Stimulated activated CD4-positive, alpha-beta T cell treated with anti-CD3 and anti-CD28 coated beads, Interleukin-4, amount 100 ng/mL, for 1 hour (primary cell): ENCODE data around the gene NUTM2B.
"Not testable (repeated sequence)": the region's sequence is repeated elsewhere in the genome, so short reads cannot be mapped to it uniquely, and the experiment has no call there.

Experiments used
- DNase-seq: peaks from one replicate; pipeline ENCODE4 v3.0.0-alpha.2; 2020

The NUTM2B gene

GRCh38 chr10:79702927-79703326 is at the start of gene NUTM2B:
Gene NUTM2B (plus strand): TSS chr10:79703227. CDS start chr10:79703610, 383 bp downstream.
- DNase-seq, result not testable (repeated sequence)

- DNase-seq, result not testable (repeated sequence)
Measured at GRCh38 chr10:79663287-79663686, 39.7 kb upstream of the NUTM2B start.

- DNase-seq, result not testable (repeated sequence)
Measured at GRCh38 chr10:79664686-79665085, 38.3 kb upstream of the NUTM2B start.

- not testable (repeated sequence) for DNase-seq
Measured at GRCh38 chr10:79669248-79669788, 33.7 kb upstream of the NUTM2B start.

- not testable (repeated sequence) for DNase-seq
Measured at GRCh38 chr10:79674878-79675277, 28.1 kb upstream of the NUTM2B start.

GRCh38 chr10:79683026-79683883 is 19.8 kb upstream of the NUTM2B start:
- not testable (repeated sequence) for DNase-seq

- DNase-seq, result not testable (repeated sequence)
Measured at GRCh38 chr10:79683884-79684720, 18.9 kb upstream of the NUTM2B start.

GRCh38 chr10:79685044-79685685 is 17.9 kb upstream of the NUTM2B start:
- peak; percentile 48 for DNase-seq

GRCh38 chr10:79686595-79686994 is 16.4 kb upstream of the NUTM2B start:
- not testable (repeated sequence) for DNase-seq

- not testable (repeated sequence) for DNase-seq
Measured at GRCh38 chr10:79687406-79688150, 15.4 kb upstream of the NUTM2B start.

- DNase-seq, result not testable (repeated sequence)
Measured at GRCh38 chr10:79688798-79689197, 14.2 kb upstream of the NUTM2B start.

GRCh38 chr10:79696596-79696995 is 6.4 kb upstream of the NUTM2B start:
- not testable (repeated sequence) for DNase-seq

- not testable (repeated sequence) for DNase-seq
Measured at GRCh38 chr10:79697141-79697540, 5.9 kb upstream of the NUTM2B start.

GRCh38 chr10:79700381-79700944 is 2.6 kb upstream of the NUTM2B start:
- DNase-seq, result not testable (repeated sequence)

GRCh38 chr10:79707017-79707416 is 4.0 kb downstream of the NUTM2B start:
- not testable (repeated sequence) for DNase-seq

- not testable (repeated sequence) for DNase-seq
Measured at GRCh38 chr10:79714976-79715375, 11.9 kb downstream of the NUTM2B start.

- not testable (repeated sequence) for DNase-seq
Measured at GRCh38 chr10:79716917-79717579, 14.0 kb downstream of the NUTM2B start.

- DNase-seq, result not testable (repeated sequence)
Measured at GRCh38 chr10:79720000-79720399, 17.0 kb downstream of the NUTM2B start.

GRCh38 chr10:79726620-79727019 is 23.6 kb downstream of the NUTM2B start:
- not testable (repeated sequence) for DNase-seq

GRCh38 chr10:79744844-79745243 is 41.8 kb downstream of the NUTM2B start:
- not testable (repeated sequence) for DNase-seq

GRCh38 chr10:79748510-79748909 is 45.5 kb downstream of the NUTM2B start:
- DNase-seq, result not testable (repeated sequence)
